Liver (tissue), 9 donors: ENCODE data around the gene ERP27. TPM values are rescaled to one million over a fixed set of nuclear protein-coding genes. Genes with fewer than 3 reads are reported as not detected.

Experiments
- DNase-seq: peaks from one replicate; pipeline ENCODE4 v3.0.0-alpha.2; 2017; ENCODE audit warnings: low spot score
- H3K27ac ChIP-seq, 2 donors: one replicate each; pipeline ENCODE4 v1.7.0; 2013; ENCODE audit warnings: inconsistent platforms in 2 of 2, low read length in 2 of 2, control low read depth in 1 of 2, low read depth in 1 of 2, mild to moderate bottlenecking in 1 of 2
- H3K27me3 ChIP-seq, 4 donors: one replicate each; pipeline versions ENCODE4 v1.6.1 to v1.7.0; 2013; ENCODE audit warnings: low read length in 3 of 4, inconsistent platforms in 1 of 4, mild to moderate bottlenecking in 1 of 4, moderate library complexity in 1 of 4; ENCODE audit not compliant: control insufficient read depth in 4 of 4, insufficient read depth in 4 of 4
- H3K36me3 ChIP-seq, 4 donors: one replicate each; pipeline versions ENCODE4 v1.6.1 to v1.7.0; 2013; ENCODE audit warnings: low read length in 3 of 4, mild to moderate bottlenecking in 3 of 4, low read depth in 1 of 4, moderate library complexity in 1 of 4; ENCODE audit not compliant: control insufficient read depth in 4 of 4, insufficient read depth in 3 of 4
- H3K4me1 ChIP-seq, 4 donors: one replicate each; pipeline versions ENCODE4 v1.6.1 to v1.7.0; 2013; ENCODE audit warnings: low read length in 3 of 4, mild to moderate bottlenecking in 3 of 4, moderate library complexity in 1 of 4; ENCODE audit not compliant: control insufficient read depth in 4 of 4, insufficient read depth in 4 of 4
- H3K4me3 ChIP-seq, 3 donors: one replicate each; pipeline versions ENCODE4 v1.6.1 to v1.7.0; 2013; ENCODE audit warnings: low read length in 3 of 3, control low read depth in 1 of 3, low read depth in 1 of 3, mild to moderate bottlenecking in 1 of 3
- H3K9ac ChIP-seq, 2 donors: one replicate each; pipeline ENCODE4 v1.7.0; 2013; ENCODE audit warnings: low read length in 2 of 2, mild to moderate bottlenecking in 2 of 2, moderate library complexity in 2 of 2, control low read depth in 1 of 2, low read depth in 1 of 2
- H3K9me3 ChIP-seq, 4 donors: one replicate each; pipeline versions ENCODE4 v1.6.1 to v1.7.0; 2013; ENCODE audit warnings: low read length in 3 of 4; ENCODE audit not compliant: control insufficient read depth in 4 of 4
- EGR1 ChIP-seq, 2 donors: IDR thresholded peaks; 2 replicates each; pipeline ENCODE4 v1.6.1; 2016 to 2018; ENCODE audit warnings: antibody characterized with exemption in 2 of 2, low read depth in 2 of 2
- FOXA1 ChIP-seq: IDR thresholded peaks from 2 replicates; pipeline ENCODE4 v1.6.1; 2016; ENCODE audit warnings: antibody characterized with exemption
- FOXA2 ChIP-seq: IDR thresholded peaks from 2 replicates; pipeline ENCODE4 v1.6.1; 2016; ENCODE audit warnings: antibody characterized with exemption
- GABPA ChIP-seq, 2 donors: IDR thresholded peaks in 1 of 2; conservative IDR thresholded peaks in 1 of 2; 2 replicates each; pipeline ENCODE4 v1.6.1; 2016; ENCODE audit warnings: antibody characterized with exemption in 2 of 2, mild to moderate bottlenecking in 1 of 2, moderate library complexity in 1 of 2
- HNF4A ChIP-seq, 2 donors: conservative IDR thresholded peaks; 2 replicates each; pipeline ENCODE4 v1.6.1; 2016; ENCODE audit warnings: antibody characterized with exemption in 2 of 2, mild to moderate bottlenecking in 2 of 2
- HNF4G ChIP-seq: IDR thresholded peaks from 2 replicates; pipeline ENCODE4 v1.6.1; 2016; ENCODE audit warnings: antibody characterized with exemption
- JUND ChIP-seq, 2 donors: IDR thresholded peaks; 2 replicates each; pipeline ENCODE4 v1.6.1; 2016; ENCODE audit warnings: antibody characterized with exemption in 2 of 2
- NR2F2 ChIP-seq: IDR thresholded peaks from 2 replicates; pipeline ENCODE4 v1.6.1; 2016; ENCODE audit warnings: antibody characterized with exemption
- RAD21 ChIP-seq, 2 donors: IDR thresholded peaks; 2 replicates each; pipeline ENCODE4 v1.6.1; 2016; ENCODE audit warnings: antibody characterized with exemption in 2 of 2, mild to moderate bottlenecking in 2 of 2
- RXRA ChIP-seq, 2 donors: IDR thresholded peaks; 2 replicates each; pipeline ENCODE4 v1.6.1; 2017 to 2018; ENCODE audit warnings: antibody characterized with exemption in 2 of 2, mild to moderate bottlenecking in 1 of 2
- SP1 ChIP-seq: IDR thresholded peaks from 2 replicates; pipeline ENCODE4 v1.6.1; 2018; ENCODE audit warnings: antibody characterized with exemption, mild to moderate bottlenecking
- TAF1 ChIP-seq: conservative IDR thresholded peaks from 2 replicates; pipeline ENCODE4 v1.6.1; 2016; ENCODE audit warnings: antibody characterized with exemption, mild to moderate bottlenecking
- YY1 ChIP-seq: IDR thresholded peaks from 2 replicates; pipeline ENCODE4 v1.6.1; 2016; ENCODE audit warnings: antibody characterized with exemption, mild to moderate bottlenecking
- WGBS: extraction: QIAGEN DNeasy Blood & Tissue Kit; methylation state at CpG from one replicate; pipeline ENCODE4 v1.1.7; 2013; 5-methylcytosine and 5-hydroxymethylcytosine counted together
- polyA plus RNA-seq, 2 donors: library from polyadenylated mRNA; stranded (reverse) in 1 of 2; unstranded in 1 of 2; fragments of 200-250 nt in 1 of 2; fragments of >200 nt in 1 of 2; fragmentation: Nextera tagmentation in 1 of 2; extraction: Ambion mirVana in 1 of 2; gene quantifications; one replicate each; pipeline versions ENCODE4 v1.2.1 to v1.2.3, GENCODE V29; 2013 to 2015
- total RNA-seq, 2 donors: library from RNA; depleted of rRNA; stranded (reverse); fragments of >200 nt; gene quantifications; one replicate each; pipeline ENCODE4 v1.2.3, GENCODE V29; 2014
- TF ChIP-seq, protein P1 (sequence below): IDR thresholded peaks from 2 replicates; pipeline ENCODE4 v1.6.1; 2016; ENCODE audit warnings: antibody characterized with exemption
- TF ChIP-seq, protein P2 (sequence below): IDR thresholded peaks from 2 replicates; pipeline ENCODE4 v1.6.1; 2016; ENCODE audit warnings: antibody characterized with exemption
- TF ChIP-seq, protein P3 (sequence below): fragments of 150-350 bp; IDR thresholded peaks from 2 replicates; pipeline ENCODE4 v1.5.1; 2017; ENCODE audit warnings: improper control_type of control experiment, low read depth, low read length; ENCODE audit not compliant: missing input control
- TF ChIP-seq, protein P4 (sequence below): IDR thresholded peaks from 2 replicates; pipeline ENCODE4 v1.6.1; 2016; ENCODE audit warnings: antibody characterized with exemption
- donor health status: healthy.
- donor health status: healthy.
- donor health status: healthy.
- donor health status: healthy.
- donor health status: healthy.

The ERP27 gene
- total and polyA plus RNA-seq, 4 donors = 0.14 to 5.8 (median 0.51) TPM

DNA sequence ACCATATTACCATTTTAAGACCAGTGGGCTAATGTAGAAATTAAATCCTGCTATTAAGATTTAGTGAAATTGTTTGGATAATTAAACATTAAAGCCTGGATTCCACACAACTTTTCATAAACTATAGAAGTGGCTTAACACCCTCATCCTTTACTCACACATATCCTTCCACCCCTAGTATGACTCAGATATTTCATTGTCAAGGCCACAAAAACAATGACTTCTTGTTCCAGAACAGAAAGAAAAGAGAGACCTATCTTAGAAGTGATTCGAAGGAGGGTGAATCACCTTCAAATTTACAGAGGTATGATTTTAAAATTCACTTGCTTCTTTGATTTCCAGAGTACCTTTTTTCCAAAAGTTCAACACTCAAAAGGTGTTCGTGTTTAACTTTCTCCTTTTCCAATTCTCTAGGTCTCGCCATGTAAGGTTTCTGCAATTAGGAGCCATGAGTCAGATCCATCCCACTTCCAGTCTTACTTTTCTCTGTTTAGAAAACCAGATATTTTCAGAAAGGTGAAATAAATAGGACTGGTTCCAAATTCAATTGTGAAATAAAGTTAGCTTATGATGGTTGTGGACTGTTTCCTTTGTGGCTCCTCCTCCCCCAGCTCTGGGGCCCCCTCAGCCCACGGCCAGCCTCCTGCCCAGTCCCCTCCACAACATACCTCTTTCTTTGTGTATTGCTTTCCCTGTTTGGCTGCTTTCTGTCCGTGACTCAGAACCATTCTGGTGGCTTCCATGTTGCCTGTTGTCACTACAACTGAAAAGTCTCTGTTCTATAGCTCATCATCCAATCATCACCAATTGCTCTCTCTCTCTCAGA, 28.0 kb downstream of the ERP27 start:
- TF ChIP-seq NR2F2 (no peak), GABPA (IDR thresholded peaks at IDR 0.05 in 1 of 2, conservative IDR thresholded peaks at IDR 0.05 in 1 of 2) (no peak), EGR1 (IDR thresholded peaks at IDR 0.05; ENCODE audit: low read depth in 2 of 2) (no peak), FOXA1 (no peak), YY1 (no peak), RAD21 (IDR thresholded peaks at IDR 0.05) (no peak), SP1 (no peak), FOXA2 (no peak), JUND (IDR thresholded peaks at IDR 0.05) (no peak), HNF4G (no peak)
- TF ChIP-seq, protein P1, sequence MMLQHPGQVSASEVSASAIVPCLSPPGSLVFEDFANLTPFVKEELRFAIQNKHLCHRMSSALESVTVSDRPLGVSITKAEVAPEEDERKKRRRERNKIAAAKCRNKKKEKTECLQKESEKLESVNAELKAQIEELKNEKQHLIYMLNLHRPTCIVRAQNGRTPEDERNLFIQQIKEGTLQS = no peak
- TF ChIP-seq, protein P2, sequence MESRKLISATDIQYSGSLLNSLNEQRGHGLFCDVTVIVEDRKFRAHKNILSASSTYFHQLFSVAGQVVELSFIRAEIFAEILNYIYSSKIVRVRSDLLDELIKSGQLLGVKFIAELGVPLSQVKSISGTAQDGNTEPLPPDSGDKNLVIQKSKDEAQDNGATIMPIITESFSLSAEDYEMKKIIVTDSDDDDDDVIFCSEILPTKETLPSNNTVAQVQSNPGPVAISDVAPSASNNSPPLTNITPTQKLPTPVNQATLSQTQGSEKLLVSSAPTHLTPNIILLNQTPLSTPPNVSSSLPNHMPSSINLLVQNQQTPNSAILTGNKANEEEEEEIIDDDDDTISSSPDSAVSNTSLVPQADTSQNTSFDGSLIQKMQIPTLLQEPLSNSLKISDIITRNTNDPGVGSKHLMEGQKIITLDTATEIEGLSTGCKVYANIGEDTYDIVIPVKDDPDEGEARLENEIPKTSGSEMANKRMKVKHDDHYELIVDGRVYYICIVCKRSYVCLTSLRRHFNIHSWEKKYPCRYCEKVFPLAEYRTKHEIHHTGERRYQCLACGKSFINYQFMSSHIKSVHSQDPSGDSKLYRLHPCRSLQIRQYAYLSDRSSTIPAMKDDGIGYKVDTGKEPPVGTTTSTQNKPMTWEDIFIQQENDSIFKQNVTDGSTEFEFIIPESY = no peak
- TF ChIP-seq, protein P3, sequence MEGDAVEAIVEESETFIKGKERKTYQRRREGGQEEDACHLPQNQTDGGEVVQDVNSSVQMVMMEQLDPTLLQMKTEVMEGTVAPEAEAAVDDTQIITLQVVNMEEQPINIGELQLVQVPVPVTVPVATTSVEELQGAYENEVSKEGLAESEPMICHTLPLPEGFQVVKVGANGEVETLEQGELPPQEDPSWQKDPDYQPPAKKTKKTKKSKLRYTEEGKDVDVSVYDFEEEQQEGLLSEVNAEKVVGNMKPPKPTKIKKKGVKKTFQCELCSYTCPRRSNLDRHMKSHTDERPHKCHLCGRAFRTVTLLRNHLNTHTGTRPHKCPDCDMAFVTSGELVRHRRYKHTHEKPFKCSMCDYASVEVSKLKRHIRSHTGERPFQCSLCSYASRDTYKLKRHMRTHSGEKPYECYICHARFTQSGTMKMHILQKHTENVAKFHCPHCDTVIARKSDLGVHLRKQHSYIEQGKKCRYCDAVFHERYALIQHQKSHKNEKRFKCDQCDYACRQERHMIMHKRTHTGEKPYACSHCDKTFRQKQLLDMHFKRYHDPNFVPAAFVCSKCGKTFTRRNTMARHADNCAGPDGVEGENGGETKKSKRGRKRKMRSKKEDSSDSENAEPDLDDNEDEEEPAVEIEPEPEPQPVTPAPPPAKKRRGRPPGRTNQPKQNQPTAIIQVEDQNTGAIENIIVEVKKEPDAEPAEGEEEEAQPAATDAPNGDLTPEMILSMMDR = no peak
- no peaks in the 10 kb centered on the region for H3K4me1 ChIP-seq
- WGBS = 86% methylated on average over 5 of the region's 5 CpGs
- H3K4me3 ChIP-seq = no peak overlapping the region
- no peak overlapping the region for H3K27ac ChIP-seq
- peaks cover 0 to 1% (median 0%) of the 10 kb centered on the region in 4 donors for H3K9me3 ChIP-seq
- H3K9ac ChIP-seq = no peak overlapping the region
- peaks cover 0 to 2% (median 0%) of the 10 kb centered on the region in 4 donors for H3K36me3 ChIP-seq
- no peak for DNase-seq
- no peaks in the 10 kb centered on the region for H3K27me3 ChIP-seq

DNA sequence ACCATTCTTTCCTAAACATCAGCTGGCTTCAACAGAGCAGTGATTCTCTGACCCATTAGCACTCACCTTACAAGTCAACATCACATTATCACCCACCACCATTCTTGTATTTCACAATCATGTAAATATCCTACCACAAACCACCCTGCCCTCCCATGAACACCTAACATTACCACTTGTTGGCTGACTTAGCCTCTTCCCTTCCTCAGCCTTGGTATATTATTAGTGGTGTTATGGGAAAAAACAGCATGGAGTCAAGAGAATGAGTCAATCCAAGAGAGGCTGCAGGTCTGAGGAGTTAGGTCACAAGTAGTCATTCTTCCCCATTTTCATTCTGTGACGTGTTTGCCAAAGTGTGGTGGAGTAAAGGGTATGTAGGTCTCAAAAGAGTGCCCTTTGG, 30.4 kb downstream of the ERP27 start:
- Histone ChIP-seq H3K4me3 (no peak overlapping the region), H3K27ac (no peak overlapping the region), H3K36me3 (no peaks in the 10 kb centered on the region), H3K27me3 (no peaks in the 10 kb centered on the region), H3K9me3 (peaks cover 0 to 1% (median 0%) of the 10 kb centered on the region in 4 donors), H3K9ac (no peak overlapping the region), H3K4me1 (no peaks in the 10 kb centered on the region)
- 95% methylated on average over 1 of the region's 1 CpG for WGBS
- no peak for DNase-seq
- TF ChIP-seq HNF4A (conservative IDR thresholded peaks at IDR 0.05) (no peak), EGR1 (IDR thresholded peaks at IDR 0.05; ENCODE audit: low read depth in 2 of 2) (no peak), YY1 (no peak), HNF4G (no peak), JUND (IDR thresholded peaks at IDR 0.05) (no peak), SP1 (no peak), NR2F2 (no peak), TAF1 (no peak), RAD21 (IDR thresholded peaks at IDR 0.05) (no peak), GABPA (IDR thresholded peaks at IDR 0.05 in 1 of 2, conservative IDR thresholded peaks at IDR 0.05 in 1 of 2) (no peak), RXRA (IDR thresholded peaks at IDR 0.05) (no peak), FOXA1 (no peak)
- TF ChIP-seq, protein P3 = no peak
- TF ChIP-seq, protein P1 = no peak
- TF ChIP-seq, protein P4, sequence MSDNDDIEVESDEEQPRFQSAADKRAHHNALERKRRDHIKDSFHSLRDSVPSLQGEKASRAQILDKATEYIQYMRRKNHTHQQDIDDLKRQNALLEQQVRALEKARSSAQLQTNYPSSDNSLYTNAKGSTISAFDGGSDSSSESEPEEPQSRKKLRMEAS = no peak
- TF ChIP-seq, protein P2 = no peak
